Loucy (cell line): Measurements from ENCODE around the gene ATP1A1.

Source experiments
- CTCF ChIP-seq: fragments of 200-600 bp; sonication (generic); conservative IDR thresholded peaks from 2 replicates; pipeline ENCODE4 v1.5.1; 2014; ENCODE audit warnings: mild to moderate bottlenecking, antibody characterized with exemption, low read length
- EZH2phosphoT487 ChIP-seq: fragments of 200-600 bp; IDR thresholded peaks from 2 replicates; pipeline ENCODE4 v1.6.1; 2018; ENCODE audit warnings: antibody characterized with exemption, mild to moderate bottlenecking, moderate library complexity, borderline replicate concordance

- TF ChIP-seq CTCF, result no peak
- TF ChIP-seq EZH2phosphoT487, result no peak
These were observed 28.0 kb upstream of the ATP1A1 start for GRCh38 chr1:116345011-116345410.
